Brain microvascular endothelial cell (primary cell): Measurements from ENCODE around the gene SLC25A33.

Experiments used
- DNase-seq: peaks from one replicate; pipeline ENCODE4 v3.0.0-alpha.2; 2020
- H3K27ac ChIP-seq: fragments of 250-450 bp; sonication (Bioruptor Pico); 2 replicates; pipeline ENCODE4 v1.5.1; 2020; ENCODE audit warnings: mild to moderate bottlenecking, moderate library complexity
- H3K27me3 ChIP-seq: fragments of 250-450 bp; sonication (Bioruptor Pico); replicated peaks from 2 replicates; pipeline ENCODE4 v1.5.1; 2020; ENCODE audit warnings: mild to moderate bottlenecking
- H3K36me3 ChIP-seq: fragments of 250-450 bp; sonication (Bioruptor Pico); replicated peaks from 2 replicates; pipeline ENCODE4 v1.5.1; 2020; ENCODE audit warnings: mild to moderate bottlenecking
- H3K4me3 ChIP-seq: 2 replicates; pipeline ENCODE4 v1.5.1; 2011; ENCODE audit warnings: low read depth, mild to moderate bottlenecking, control low read depth, low read length, moderate library complexity
- CTCF ChIP-seq: IDR thresholded peaks from 2 replicates; pipeline ENCODE4 v1.5.1; 2011; ENCODE audit warnings: low read depth, mild to moderate bottlenecking, moderate library complexity, low read length, control low read depth, inconsistent platforms; ENCODE audit errors: missing control alignments
- in situ Hi-C: cut with HindIII; loops from 2 replicates; pipeline ENCODE4 v1.10.0; 2017; ENCODE audit warnings: low sequenced_read_pairs, low pct_ligation_motif_present

Gene SLC25A33

DNA sequence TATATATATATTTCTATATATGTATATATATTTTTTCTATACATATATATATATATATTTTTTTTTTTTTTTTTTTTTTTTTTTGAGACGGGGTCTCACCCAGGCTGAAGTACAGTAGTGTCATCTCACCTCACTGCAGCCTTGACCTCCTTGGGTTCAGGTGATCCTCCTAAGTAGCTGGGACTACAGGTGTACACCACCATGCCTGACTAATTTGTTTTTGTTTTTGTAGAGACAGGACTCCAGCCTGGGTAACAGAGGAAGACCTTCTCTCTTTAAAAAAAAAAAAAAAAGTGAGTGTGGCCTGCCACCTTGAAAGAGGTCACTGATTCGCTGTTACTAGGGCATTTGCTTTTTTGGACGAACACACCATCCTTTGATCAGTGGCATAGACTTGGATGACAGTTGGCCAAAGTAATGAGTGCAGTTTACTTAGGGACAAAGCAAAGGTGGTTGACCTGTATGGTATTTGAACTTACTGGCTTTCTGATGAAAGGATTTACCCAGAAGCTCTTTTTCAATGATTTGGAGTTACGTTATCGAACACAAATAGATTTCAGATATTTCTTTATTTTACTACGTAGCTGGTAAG is 10.8 kb downstream of the SLC25A33 start:
- no peak for DNase-seq
- Histone ChIP-seq H3K27ac (no peak overlapping the region), H3K36me3 (no peaks in the 10 kb centered on the region), H3K27me3 (no peaks in the 10 kb centered on the region), H3K4me3 (no peak overlapping the region)
- in situ Hi-C loops = no loop called here
- TF ChIP-seq CTCF = no peak

- no peak for TF ChIP-seq CTCF
- Histone ChIP-seq H3K4me3 (no peak overlapping the region), H3K27ac (no peak overlapping the region), H3K36me3 (peaks cover 6% of the 10 kb centered on the region), H3K27me3 (no peaks in the 10 kb centered on the region)
- no peak for DNase-seq
- in situ Hi-C loops = no loop called here
These were observed 12.7 kb downstream of the SLC25A33 start for GRCh38 chr1:9551984-9552383.

DNA sequence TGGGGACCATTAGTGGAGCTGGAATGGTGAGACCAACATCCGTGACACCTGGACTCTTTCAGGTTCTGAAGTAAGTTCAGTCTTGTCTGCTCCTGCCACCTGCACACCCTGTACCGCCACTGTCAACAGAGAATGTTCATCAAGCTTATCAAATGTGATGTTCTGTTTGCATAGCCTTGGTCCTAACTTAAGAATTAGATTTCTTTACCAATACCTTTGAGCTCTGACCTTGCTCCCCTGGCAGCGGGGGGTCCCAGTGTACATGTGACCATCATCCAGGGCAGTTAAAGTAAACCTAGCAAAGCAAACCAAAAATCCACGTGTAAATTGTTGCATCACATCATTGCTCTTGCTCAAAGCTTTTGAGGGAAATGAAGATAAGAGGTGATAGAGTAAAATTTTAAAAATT is 14.5 kb downstream of the SLC25A33 start:
- no peak for TF ChIP-seq CTCF
- no peak for DNase-seq
- Histone ChIP-seq H3K27me3 (no peaks in the 10 kb centered on the region), H3K27ac (no peak overlapping the region), H3K36me3 (peaks cover 6% of the 10 kb centered on the region), H3K4me3 (no peak overlapping the region)
- in situ Hi-C loops = no loop called here

DNA sequence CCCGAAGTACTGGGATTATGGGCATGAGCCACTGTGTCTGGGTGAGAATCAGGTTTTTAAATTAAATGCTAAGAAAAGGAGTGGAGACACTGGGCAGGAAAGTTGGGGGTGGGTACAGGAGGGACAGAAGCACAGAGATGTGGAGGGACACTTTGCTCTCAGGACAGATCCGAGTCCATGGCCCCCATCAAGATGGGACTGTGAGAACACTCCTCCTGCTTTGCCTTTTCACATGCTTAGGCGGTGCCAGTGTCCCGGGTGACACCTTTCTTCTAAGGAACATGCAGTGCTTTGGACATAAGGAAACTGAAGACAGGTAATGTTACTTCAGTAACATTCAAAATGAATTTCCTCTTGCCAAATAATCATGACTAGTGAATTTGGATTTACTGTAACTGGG is 16.7 kb downstream of the SLC25A33 start:
- no peak overlapping the region for H3K4me3 ChIP-seq
- DNase-seq = no peak
- TF ChIP-seq CTCF = no peak
- H3K36me3 ChIP-seq = peaks cover 6% of the 10 kb centered on the region
- H3K27ac ChIP-seq = no peak overlapping the region
- in situ Hi-C loops = no loop called here
- no peaks in the 10 kb centered on the region for H3K27me3 ChIP-seq

- Histone ChIP-seq H3K27ac (no peak overlapping the region), H3K36me3 (peaks cover 6% of the 10 kb centered on the region), H3K27me3 (no peaks in the 10 kb centered on the region), H3K4me3 (no peak overlapping the region)
- no peak for TF ChIP-seq CTCF
- in situ Hi-C loops = no loop called here
- DNase-seq = no peak
These were observed 18.4 kb downstream of the SLC25A33 start for GRCh38 chr1:9557624-9558023.

DNA sequence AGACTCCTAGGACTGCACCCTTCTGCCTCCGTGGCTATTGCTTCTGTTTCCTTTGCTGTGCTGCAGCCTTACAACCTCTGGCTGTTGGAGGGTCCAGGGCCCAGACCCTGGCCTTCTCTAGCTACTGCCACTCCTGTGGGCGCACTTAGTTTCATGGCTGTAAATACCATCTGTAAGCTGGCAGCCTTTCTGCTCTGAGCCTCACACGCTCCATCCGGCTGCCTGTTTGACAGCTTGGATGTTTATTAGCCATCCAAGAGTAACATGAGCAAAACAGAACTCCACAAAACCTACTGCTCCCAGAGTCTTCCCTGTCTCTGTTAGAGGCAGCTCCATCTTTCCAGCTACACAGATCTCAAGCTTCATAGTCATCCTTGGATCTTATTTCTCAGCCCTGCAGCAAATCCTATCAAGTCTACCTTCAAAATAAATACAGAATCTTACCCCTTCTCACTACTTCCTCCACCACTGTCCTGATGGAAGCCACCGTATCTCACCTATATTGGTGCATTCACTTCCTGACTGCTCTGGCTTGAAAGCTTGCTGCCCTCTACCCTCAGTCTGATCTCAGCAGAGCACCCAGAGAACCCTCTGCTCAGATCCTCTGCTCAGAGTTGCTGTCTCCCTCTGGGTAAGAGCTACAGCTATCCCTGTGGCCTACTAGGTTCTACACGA is 19.1 kb downstream of the SLC25A33 start:
- H3K27me3 ChIP-seq = no peaks in the 10 kb centered on the region

More for the DNA sequence above, 19.1 kb downstream of the SLC25A33 start:
- TF ChIP-seq CTCF = no peak
- no peak overlapping the region for H3K27ac ChIP-seq
- no peak overlapping the region for H3K4me3 ChIP-seq
- DNase-seq = no peak
- in situ Hi-C loops = no loop called here
- peaks cover 6% of the 10 kb centered on the region for H3K36me3 ChIP-seq
